Vagina (tissue), 2 donors: ENCODE measurements around the gene CDK6. TPM values are rescaled to one million over a fixed set of nuclear protein-coding genes. Genes with fewer than 3 reads are reported as not detected.

ENCODE experiments used
- DNase-seq, 2 donors: peaks; one replicate each; pipeline ENCODE4 v3.0.0-alpha.2; 2017; ENCODE audit errors: extremely low spot score in 2 of 2
- H3K27ac ChIP-seq: fragments of 200-600 bp; sonication (generic); one replicate; pipeline ENCODE4 v1.5.1; 2019
- H3K27me3 ChIP-seq: fragments of 200-600 bp; sonication (generic); one replicate; pipeline ENCODE4 v1.5.1; 2019
- H3K36me3 ChIP-seq, 2 donors: fragments of 200-600 bp; sonication (generic); one replicate each; pipeline ENCODE4 v1.5.1; 2017 to 2019
- H3K4me1 ChIP-seq: fragments of 200-600 bp; sonication (generic); one replicate; pipeline ENCODE4 v1.5.1; 2019
- H3K4me3 ChIP-seq, 2 donors: fragments of 200-600 bp; sonication (generic); 1 replicate in 1 of 2; 2 replicates in 1 of 2; pipeline ENCODE4 v1.5.1; 2016 to 2019
- H3K9me3 ChIP-seq: fragments of 200-600 bp; sonication (generic); one replicate; pipeline ENCODE4 v1.5.1; 2019
- POLR2A ChIP-seq, 2 donors: fragments of 450-650 bp; IDR thresholded peaks; one replicate each; pipeline ENCODE4 v1.6.1; 2017; ENCODE audit warnings: antibody characterized with exemption in 2 of 2, mild to moderate bottlenecking in 2 of 2, moderate library complexity in 2 of 2
- POLR2AphosphoS5 ChIP-seq, 2 donors: sonication (generic); formaldehyde crosslinking; IDR thresholded peaks; one replicate each; pipeline ENCODE4 v1.9.0; 2017; ENCODE audit warnings: antibody characterized with exemption in 2 of 2, mild to moderate bottlenecking in 2 of 2, low read depth in 1 of 2; ENCODE audit not compliant: insufficient read depth in 1 of 2
- intact Hi-C: fragments of 100-400 bp; cut with DNase I; formaldehyde crosslinking; loops from one replicate; pipeline ENCODE4 v1.15.1; 2023
- total RNA-seq: library from RNA; depleted of rRNA; stranded (reverse); fragments of >200 nt; gene quantifications from one replicate; pipeline ENCODE4 v1.2.3, GENCODE V29; 2016
- TF ChIP-seq, protein P1 (sequence below), 3 experiments: fragments of 450-650 bp in 2 of 3; fragments of 200-600 bp in 1 of 3; sonication (generic) in 1 of 3; IDR thresholded peaks; one replicate each; pipeline ENCODE4 v1.5.1; 2017 to 2019; ENCODE audit warnings: antibody characterized with exemption in 3 of 3, mild to moderate bottlenecking in 2 of 3, moderate library complexity in 2 of 3

CDK6 gene
- total RNA-seq, 1 donor from 2014 or later: 20.6 TPM

- no peaks in the 10 kb centered on the region for H3K36me3 ChIP-seq
- intact Hi-C loops: no loop called here
- DNase-seq: no peak
- TF ChIP-seq POLR2AphosphoS5 (IDR thresholded peaks at IDR 0.05; ENCODE audit: insufficient read depth in 1 of 2, low read depth in 1 of 2) (no peak), POLR2A (IDR thresholded peaks at IDR 0.05) (no peak)
- TF ChIP-seq, protein P1, sequence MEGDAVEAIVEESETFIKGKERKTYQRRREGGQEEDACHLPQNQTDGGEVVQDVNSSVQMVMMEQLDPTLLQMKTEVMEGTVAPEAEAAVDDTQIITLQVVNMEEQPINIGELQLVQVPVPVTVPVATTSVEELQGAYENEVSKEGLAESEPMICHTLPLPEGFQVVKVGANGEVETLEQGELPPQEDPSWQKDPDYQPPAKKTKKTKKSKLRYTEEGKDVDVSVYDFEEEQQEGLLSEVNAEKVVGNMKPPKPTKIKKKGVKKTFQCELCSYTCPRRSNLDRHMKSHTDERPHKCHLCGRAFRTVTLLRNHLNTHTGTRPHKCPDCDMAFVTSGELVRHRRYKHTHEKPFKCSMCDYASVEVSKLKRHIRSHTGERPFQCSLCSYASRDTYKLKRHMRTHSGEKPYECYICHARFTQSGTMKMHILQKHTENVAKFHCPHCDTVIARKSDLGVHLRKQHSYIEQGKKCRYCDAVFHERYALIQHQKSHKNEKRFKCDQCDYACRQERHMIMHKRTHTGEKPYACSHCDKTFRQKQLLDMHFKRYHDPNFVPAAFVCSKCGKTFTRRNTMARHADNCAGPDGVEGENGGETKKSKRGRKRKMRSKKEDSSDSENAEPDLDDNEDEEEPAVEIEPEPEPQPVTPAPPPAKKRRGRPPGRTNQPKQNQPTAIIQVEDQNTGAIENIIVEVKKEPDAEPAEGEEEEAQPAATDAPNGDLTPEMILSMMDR (IDR thresholded peaks at IDR 0.05): no peak
- H3K9me3 ChIP-seq: no peaks in the 10 kb centered on the region
- no peak overlapping the region for H3K27ac ChIP-seq
- H3K4me1 ChIP-seq: peaks cover 39% of the 10 kb centered on the region
- H3K27me3 ChIP-seq: no peaks in the 10 kb centered on the region
- H3K4me3 ChIP-seq: no peak overlapping the region
Observed at GRCh38 chr7:92797693-92798092, 38.7 kb downstream of the CDK6 start.

GRCh38 chr7:92797284-92797683 is 39.1 kb downstream of the CDK6 start:
- no peak for DNase-seq
- Histone ChIP-seq H3K36me3 (no peaks in the 10 kb centered on the region), H3K9me3 (no peaks in the 10 kb centered on the region), H3K4me3 (no peak overlapping the region), H3K27ac (no peak overlapping the region), H3K27me3 (no peaks in the 10 kb centered on the region), H3K4me1 (peaks cover 39% of the 10 kb centered on the region)
- TF ChIP-seq POLR2AphosphoS5 (IDR thresholded peaks at IDR 0.05; ENCODE audit: insufficient read depth in 1 of 2, low read depth in 1 of 2) (no peak), POLR2A (IDR thresholded peaks at IDR 0.05) (no peak)
- TF ChIP-seq, protein P1 (IDR thresholded peaks at IDR 0.05): no peak
- intact Hi-C loops: no loop called here

- Histone ChIP-seq H3K27me3 (no peaks in the 10 kb centered on the region), H3K36me3 (no peaks in the 10 kb centered on the region), H3K27ac (no peak overlapping the region), H3K4me3 (no peak overlapping the region), H3K9me3 (no peaks in the 10 kb centered on the region), H3K4me1 (peaks cover 54% of the 10 kb centered on the region)
- no peak for DNase-seq
- intact Hi-C loops: loop anchor here (5.0 kb wide), 1 partner anchor 217 kb away; no protein-coding TSS in a partner anchor
- TF ChIP-seq, protein P1 (IDR thresholded peaks at IDR 0.05): no peak
- TF ChIP-seq POLR2AphosphoS5 (IDR thresholded peaks at IDR 0.05; ENCODE audit: insufficient read depth in 1 of 2, low read depth in 1 of 2): no peak
- no peak for TF ChIP-seq POLR2A (IDR thresholded peaks at IDR 0.05)
Observed at GRCh38 chr7:92794831-92795230, 41.5 kb downstream of the CDK6 start.

DNA sequence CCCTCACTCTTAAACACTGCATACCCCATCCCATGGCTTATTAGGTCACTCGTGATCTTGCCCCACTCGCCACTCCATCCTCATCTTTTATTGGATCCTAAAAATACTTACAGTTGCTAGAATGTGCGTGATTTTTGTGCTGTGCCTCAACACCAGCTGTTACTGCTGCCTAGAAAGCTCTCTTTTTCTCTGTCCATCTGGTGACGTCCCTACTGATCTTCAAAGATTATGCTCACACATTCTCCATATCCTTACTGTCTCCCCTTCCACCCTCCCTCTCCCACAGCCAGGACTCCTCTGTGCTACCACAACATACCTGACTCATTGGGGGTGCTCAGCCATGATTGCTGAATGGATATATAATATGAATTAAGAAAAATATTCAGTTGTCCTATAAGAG is 42.0 kb downstream of the CDK6 start:
- Histone ChIP-seq H3K27me3 (no peaks in the 10 kb centered on the region), H3K9me3 (no peaks in the 10 kb centered on the region), H3K27ac (no peak overlapping the region), H3K4me3 (no peak overlapping the region), H3K4me1 (peaks cover 54% of the 10 kb centered on the region), H3K36me3 (no peaks in the 10 kb centered on the region)
- intact Hi-C loops: loop anchor here (5.0 kb wide), 1 partner anchor 218 kb away; no protein-coding TSS in a partner anchor
- DNase-seq: no peak
- no peak for TF ChIP-seq POLR2AphosphoS5 (IDR thresholded peaks at IDR 0.05; ENCODE audit: insufficient read depth in 1 of 2, low read depth in 1 of 2)
- TF ChIP-seq POLR2A (IDR thresholded peaks at IDR 0.05): no peak
- TF ChIP-seq, protein P1 (IDR thresholded peaks at IDR 0.05): no peak

GRCh38 chr7:92793656-92794205 is 42.6 kb downstream of the CDK6 start:
- intact Hi-C loops: loop anchor here (5.0 kb wide), 1 partner anchor 219 kb away; no protein-coding TSS in a partner anchor
- peaks cover 48% of the 10 kb centered on the region for H3K4me1 ChIP-seq
- H3K27ac ChIP-seq: no peak overlapping the region
- H3K9me3 ChIP-seq: no peaks in the 10 kb centered on the region
- DNase-seq: no peak
- no peak overlapping the region for H3K4me3 ChIP-seq
- H3K27me3 ChIP-seq: no peaks in the 10 kb centered on the region
- no peak for TF ChIP-seq POLR2A (IDR thresholded peaks at IDR 0.05)
- TF ChIP-seq POLR2AphosphoS5 (IDR thresholded peaks at IDR 0.05; ENCODE audit: insufficient read depth in 1 of 2, low read depth in 1 of 2): no peak
- TF ChIP-seq, protein P1 (IDR thresholded peaks at IDR 0.05): no peak
- no peaks in the 10 kb centered on the region for H3K36me3 ChIP-seq
